ENCODE results near the gene LRP5. TPM values are rescaled to one million over a fixed set of nuclear protein-coding genes. Genes with fewer than 3 reads are reported as not detected.
"Not testable (repeated sequence)": the region's sequence is repeated elsewhere in the genome, so short reads cannot be mapped to it uniquely, and the experiment has no call there.

The LRP5 gene
- total RNA-seq, 2 donors from 2014 or later = 81.0 to 110 TPM

- H3K36me3 ChIP-seq = peaks cover 4% of the 10 kb centered on the region
- TF ChIP-seq CTCF (IDR thresholded peaks at IDR 0.05) = peak; percentile 94
- peak; percentile 81 for DNase-seq
- H3K4me3 ChIP-seq = no peak overlapping the region
- no peaks in the 10 kb centered on the region for H3K4me1 ChIP-seq
- intact Hi-C loops (cut with DNase I) = loop anchor here (5.0 to 10.0 kb wide), 3 partner anchors 45 to 190 kb away; no protein-coding TSS in a partner anchor
- H3K9me3 ChIP-seq = no peaks in the 10 kb centered on the region
- H3K27me3 ChIP-seq = no peaks in the 10 kb centered on the region
- H3K9ac ChIP-seq (ENCODE audit: low read depth in 2 of 2, low read length in 2 of 2) = no peak overlapping the region
- H3K27ac ChIP-seq = no peak overlapping the region
These were observed 134.8 kb downstream of the LRP5 start for GRCh38 chr11:68447015-68447801.

- not testable (repeated sequence) for DNase-seq; H3K9me3 ChIP-seq; H3K27ac ChIP-seq; H3K36me3 ChIP-seq; H3K9ac ChIP-seq (ENCODE audit: low read depth in 2 of 2, low read length in 2 of 2); H3K4me3 ChIP-seq; H3K27me3 ChIP-seq; H3K4me1 ChIP-seq
- intact Hi-C loops (cut with DNase I) = loop anchor here (5.0 to 10.0 kb wide), 3 partner anchors 46 to 191 kb away; no protein-coding TSS in a partner anchor
These were observed 135.5 kb downstream of the LRP5 start for GRCh38 chr11:68447914-68448313.

GRCh38 chr11:68448604-68449011, 136.2 kb downstream of the LRP5 start:
- intact Hi-C loops (cut with DNase I) = loop anchor here (5.0 to 10.0 kb wide), 3 partner anchors 46 to 191 kb away; no protein-coding TSS in a partner anchor
- peaks cover 4% of the 10 kb centered on the region for H3K36me3 ChIP-seq
- no peak overlapping the region for H3K27ac ChIP-seq
- no peaks in the 10 kb centered on the region for H3K27me3 ChIP-seq
- H3K4me3 ChIP-seq = no peak overlapping the region
- H3K9ac ChIP-seq (ENCODE audit: low read depth in 2 of 2, low read length in 2 of 2) = no peak overlapping the region
- TF ChIP-seq CTCF (IDR thresholded peaks at IDR 0.05) = no peak
- H3K4me1 ChIP-seq = no peaks in the 10 kb centered on the region
- no peak for DNase-seq
- H3K9me3 ChIP-seq = no peaks in the 10 kb centered on the region

- TF ChIP-seq CTCF (IDR thresholded peaks at IDR 0.05) = no peak
- Histone ChIP-seq H3K4me3 (no peak overlapping the region), H3K9ac (ENCODE audit: low read depth in 2 of 2, low read length in 2 of 2) (no peak overlapping the region), H3K27me3 (no peaks in the 10 kb centered on the region), H3K36me3 (peaks cover 4% of the 10 kb centered on the region), H3K27ac (no peak overlapping the region), H3K4me1 (no peaks in the 10 kb centered on the region), H3K9me3 (no peaks in the 10 kb centered on the region)
- intact Hi-C loops (cut with DNase I) = loop anchor here (5.0 to 10.0 kb wide), 3 partner anchors 48 to 193 kb away; no protein-coding TSS in a partner anchor
- no peak for DNase-seq
These were observed 137.6 kb downstream of the LRP5 start for GRCh38 chr11:68449951-68450350.

GRCh38 chr11:68450711-68451110, 138.3 kb downstream of the LRP5 start:
- DNase-seq = no peak
- H3K4me3 ChIP-seq = no peak overlapping the region
- TF ChIP-seq CTCF (IDR thresholded peaks at IDR 0.05) = no peak
- H3K4me1 ChIP-seq = no peaks in the 10 kb centered on the region
- no peaks in the 10 kb centered on the region for H3K27me3 ChIP-seq
- no peaks in the 10 kb centered on the region for H3K9me3 ChIP-seq
- no peak overlapping the region for H3K27ac ChIP-seq
- intact Hi-C loops (cut with DNase I) = no loop called here
- H3K36me3 ChIP-seq = peaks cover 4% of the 10 kb centered on the region
- no peak overlapping the region for H3K9ac ChIP-seq (ENCODE audit: low read depth in 2 of 2, low read length in 2 of 2)

- no peak overlapping the region for H3K9ac ChIP-seq (ENCODE audit: low read depth in 2 of 2, low read length in 2 of 2)
- H3K4me3 ChIP-seq = no peak overlapping the region
- no peaks in the 10 kb centered on the region for H3K27me3 ChIP-seq
- H3K27ac ChIP-seq = no peak overlapping the region
- H3K9me3 ChIP-seq = no peaks in the 10 kb centered on the region
- intact Hi-C loops (cut with DNase I) = no loop called here
- H3K36me3 ChIP-seq = no peaks in the 10 kb centered on the region
- DNase-seq = no peak
- TF ChIP-seq CTCF (IDR thresholded peaks at IDR 0.05) = no peak
- peaks cover 6% of the 10 kb centered on the region for H3K4me1 ChIP-seq
These were observed 142.4 kb downstream of the LRP5 start for GRCh38 chr11:68454767-68455166.

Data from colonic mucosa (tissue), 4 donors.